Endodermal cell (in vitro differentiated cells): ENCODE data around the gene SOCS2. TPM values are rescaled to one million over a fixed set of nuclear protein-coding genes. Genes with fewer than 3 reads are reported as not detected.

Source experiments
- DNase-seq: peaks from one replicate; pipeline ENCODE4 v3.0.0-alpha.2; 2017
- H3K27ac ChIP-seq: 2 replicates; pipeline ENCODE4 v1.5.1; 2013; ENCODE audit warnings: mild to moderate bottlenecking, low read depth, low read length, moderate library complexity
- H3K27me3 ChIP-seq: 2 replicates; pipeline ENCODE4 v1.6.1; 2013; ENCODE audit warnings: mild to moderate bottlenecking, low read length, moderate library complexity; ENCODE audit not compliant: insufficient read depth, control insufficient read depth, poor library complexity, severe bottlenecking
- H3K36me3 ChIP-seq: 2 replicates; pipeline ENCODE4 v1.7.0; 2013; ENCODE audit warnings: mild to moderate bottlenecking, low read length, moderate library complexity; ENCODE audit not compliant: control insufficient read depth, insufficient read depth
- H3K4me1 ChIP-seq: one replicate; pipeline ENCODE4 v1.7.0; 2013; ENCODE audit warnings: low read length; ENCODE audit not compliant: control insufficient read depth, insufficient read depth
- H3K4me3 ChIP-seq: 2 replicates; pipeline ENCODE4 v1.5.1; 2013; ENCODE audit warnings: mild to moderate bottlenecking, low read length, moderate library complexity
- H3K9ac ChIP-seq: 2 replicates; pipeline ENCODE4 v1.6.1; 2013; ENCODE audit warnings: mild to moderate bottlenecking, low read length, moderate library complexity; ENCODE audit not compliant: poor library complexity, severe bottlenecking; ENCODE audit errors: extremely low read depth
- H3K9me3 ChIP-seq: 2 replicates; pipeline ENCODE4 v1.6.1; 2013; ENCODE audit warnings: mild to moderate bottlenecking, low read length, moderate library complexity; ENCODE audit not compliant: control insufficient read depth
- H3K27ac Mint-ChIP-seq: 2 replicates; pipeline ENCODE4 v1.8.0; 2020; ENCODE audit warnings: mixed read lengths
- H3K27me3 Mint-ChIP-seq: 2 replicates; pipeline ENCODE4 v1.8.0; 2021; ENCODE audit warnings: mild to moderate bottlenecking, mixed read lengths; ENCODE audit not compliant: insufficient read depth
- H3K36me3 Mint-ChIP-seq: 2 replicates; pipeline ENCODE4 v1.8.0; 2020; ENCODE audit warnings: low read depth, mixed read lengths
- H3K4me1 Mint-ChIP-seq: 2 replicates; pipeline ENCODE4 v1.8.0; 2020; ENCODE audit warnings: mixed read lengths
- H3K4me3 Mint-ChIP-seq: 2 replicates; pipeline ENCODE4 v1.8.0; 2020; ENCODE audit warnings: mild to moderate bottlenecking, moderate library complexity, mixed read lengths
- H3K9me3 Mint-ChIP-seq: 2 replicates; pipeline ENCODE4 v1.8.0; 2020; ENCODE audit warnings: mild to moderate bottlenecking, mixed read lengths
- WGBS, 2 experiments: methylation state at CpG; one replicate each; pipeline versions ENCODE4 v1.1.5 to v1.1.7; 2013; ENCODE audit warnings: missing lambda C conversion rate in 2 of 2, mixed read lengths in 1 of 2; ENCODE audit not compliant: insufficient coverage in 1 of 2, insufficient read length in 1 of 2; 5-methylcytosine and 5-hydroxymethylcytosine counted together
- total RNA-seq, 2 donors: library from RNA; stranded (reverse); fragmentation: NEBNext Ultra II Directional in 1 of 2; extraction: Animal tissue kit (Norgen Biotek cat#: 25700) in 1 of 2; gene quantifications; 2 replicates in 1 of 2; 3 replicates in 1 of 2; pipeline ENCODE4 v1.2.1, GENCODE V29; 2021
- TF ChIP-seq, protein P1 (sequence below): fragments of 200-600 bp; sonication (generic); conservative IDR thresholded peaks from 2 replicates; pipeline ENCODE4 v1.5.0; 2021; ENCODE audit warnings: antibody characterized with exemption, mild to moderate bottlenecking

Gene SOCS2
- total RNA-seq, 2 donors from 2014 or later: 46.9 to 60.2 TPM

DNA sequence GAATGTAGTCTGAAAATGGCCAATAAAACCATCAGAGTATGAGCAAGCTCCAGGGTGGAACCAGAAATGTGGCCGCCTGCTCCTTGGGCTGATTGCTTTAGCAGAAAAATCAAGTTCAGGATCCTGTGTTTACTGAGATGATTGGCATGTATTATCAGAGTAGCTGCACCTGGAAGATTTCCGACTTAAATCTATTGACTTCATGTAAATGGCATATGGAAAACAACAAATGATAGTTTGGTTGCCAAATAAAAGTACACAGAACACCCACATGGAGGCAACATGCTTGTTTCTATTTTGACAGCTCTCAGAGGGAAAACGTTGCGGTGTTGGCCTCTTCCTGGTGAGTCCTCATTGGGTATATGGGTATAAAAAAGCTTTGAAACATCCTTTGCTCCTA, 31.3 kb downstream of the SOCS2 start:
- 86 to 100% methylated on average over 2 to 4 of the region's 4 CpGs for WGBS, 2 experiments
- no peaks in the 10 kb centered on the region for H3K27me3 ChIP-seq
- no peak overlapping the region for H3K27ac Mint-ChIP-seq
- H3K4me1 Mint-ChIP-seq: no peaks in the 10 kb centered on the region
- H3K4me1 ChIP-seq: no peaks in the 10 kb centered on the region
- DNase-seq: no peak
- TF ChIP-seq, protein P1, sequence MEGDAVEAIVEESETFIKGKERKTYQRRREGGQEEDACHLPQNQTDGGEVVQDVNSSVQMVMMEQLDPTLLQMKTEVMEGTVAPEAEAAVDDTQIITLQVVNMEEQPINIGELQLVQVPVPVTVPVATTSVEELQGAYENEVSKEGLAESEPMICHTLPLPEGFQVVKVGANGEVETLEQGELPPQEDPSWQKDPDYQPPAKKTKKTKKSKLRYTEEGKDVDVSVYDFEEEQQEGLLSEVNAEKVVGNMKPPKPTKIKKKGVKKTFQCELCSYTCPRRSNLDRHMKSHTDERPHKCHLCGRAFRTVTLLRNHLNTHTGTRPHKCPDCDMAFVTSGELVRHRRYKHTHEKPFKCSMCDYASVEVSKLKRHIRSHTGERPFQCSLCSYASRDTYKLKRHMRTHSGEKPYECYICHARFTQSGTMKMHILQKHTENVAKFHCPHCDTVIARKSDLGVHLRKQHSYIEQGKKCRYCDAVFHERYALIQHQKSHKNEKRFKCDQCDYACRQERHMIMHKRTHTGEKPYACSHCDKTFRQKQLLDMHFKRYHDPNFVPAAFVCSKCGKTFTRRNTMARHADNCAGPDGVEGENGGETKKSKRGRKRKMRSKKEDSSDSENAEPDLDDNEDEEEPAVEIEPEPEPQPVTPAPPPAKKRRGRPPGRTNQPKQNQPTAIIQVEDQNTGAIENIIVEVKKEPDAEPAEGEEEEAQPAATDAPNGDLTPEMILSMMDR: no peak
- H3K9me3 ChIP-seq: no peaks in the 10 kb centered on the region
- no peak overlapping the region for H3K27ac ChIP-seq
- no peak overlapping the region for H3K4me3 Mint-ChIP-seq
- H3K9me3 Mint-ChIP-seq: no peaks in the 10 kb centered on the region
- H3K36me3 Mint-ChIP-seq: no peaks in the 10 kb centered on the region
- no peak overlapping the region for H3K9ac ChIP-seq
- H3K27me3 Mint-ChIP-seq: no peaks in the 10 kb centered on the region
- H3K36me3 ChIP-seq: no peaks in the 10 kb centered on the region
- no peak overlapping the region for H3K4me3 ChIP-seq

DNA sequence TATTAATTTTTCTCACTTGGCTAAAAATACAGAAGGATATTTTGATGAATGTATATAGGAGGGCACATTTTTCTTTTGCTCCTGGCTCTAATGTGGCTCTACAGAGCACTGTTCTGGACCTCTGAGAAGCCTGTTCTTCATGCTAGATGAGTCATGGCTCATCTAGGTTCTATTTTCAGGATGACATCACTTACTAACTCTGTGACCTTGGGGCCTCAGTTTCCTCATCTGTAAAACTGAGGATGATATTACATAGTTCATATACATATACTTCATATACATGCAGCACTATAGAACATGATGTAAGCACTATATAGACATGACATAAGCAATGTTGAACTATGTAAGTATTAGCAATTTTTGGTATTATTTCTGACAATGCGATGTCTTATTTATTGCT, 35.8 kb downstream of the SOCS2 start:
- no peaks in the 10 kb centered on the region for H3K27me3 ChIP-seq
- Mint-ChIP-seq H3K4me3 (no peak overlapping the region), H3K4me1 (peaks cover 7% of the 10 kb centered on the region), H3K36me3 (no peaks in the 10 kb centered on the region), H3K27ac (no peak overlapping the region), H3K27me3 (no peaks in the 10 kb centered on the region), H3K9me3 (no peaks in the 10 kb centered on the region)
- H3K36me3 ChIP-seq: no peaks in the 10 kb centered on the region
- WGBS, 2 experiments: 100% methylated on average over 1 of the region's 1 CpG; no CpG with 5 or more reads in 1 of the 2 experiments
- H3K27ac ChIP-seq: no peak overlapping the region
- peaks cover 7% of the 10 kb centered on the region for H3K4me1 ChIP-seq
- TF ChIP-seq, protein P1: no peak
- no peak overlapping the region for H3K9ac ChIP-seq
- no peak for DNase-seq
- no peak overlapping the region for H3K4me3 ChIP-seq
- H3K9me3 ChIP-seq: no peaks in the 10 kb centered on the region

DNA sequence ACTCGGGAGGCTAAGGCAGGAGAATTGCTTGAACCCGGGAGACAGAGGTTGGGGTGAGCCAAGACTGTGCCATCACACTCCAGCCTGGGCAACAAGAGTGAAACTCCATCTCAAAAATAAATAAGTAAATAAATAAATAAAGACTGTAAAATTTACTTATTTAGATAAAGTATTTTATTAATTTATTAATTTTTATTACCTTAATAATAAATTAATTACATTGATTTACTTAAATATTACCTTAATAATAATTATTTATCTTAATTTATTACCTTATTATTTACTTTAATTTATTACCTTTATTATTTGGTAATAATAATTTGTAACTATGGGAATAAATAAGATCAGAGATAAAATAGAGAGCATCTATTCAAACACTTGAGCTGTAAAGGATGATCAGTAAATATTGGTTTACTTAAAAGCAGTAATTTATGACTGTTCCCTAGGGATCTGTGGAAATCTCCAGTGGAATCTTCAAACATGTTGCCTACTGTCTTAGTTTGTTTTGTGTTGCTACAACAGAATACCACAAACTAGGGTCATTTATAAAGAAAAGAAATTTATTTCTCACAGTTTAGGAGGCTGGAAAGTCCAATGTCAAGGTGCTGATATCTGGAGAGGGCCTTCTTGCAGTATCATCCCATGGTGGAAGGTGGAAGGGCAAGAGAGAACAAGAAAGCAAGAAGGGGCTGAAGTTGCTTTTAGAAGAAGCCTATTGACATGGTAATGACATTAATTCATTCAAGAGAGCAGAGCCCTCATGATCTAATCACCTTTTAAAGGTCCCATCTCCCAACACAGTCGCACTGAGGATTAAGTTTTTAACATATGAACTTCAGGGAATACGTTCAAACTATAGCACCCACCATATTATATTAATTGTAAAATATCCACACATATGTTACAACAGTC, 37.1 kb downstream of the SOCS2 start:
- Histone ChIP-seq H3K27ac (no peak overlapping the region), H3K27me3 (no peaks in the 10 kb centered on the region), H3K4me3 (no peak overlapping the region), H3K36me3 (no peaks in the 10 kb centered on the region), H3K9me3 (no peaks in the 10 kb centered on the region), H3K4me1 (peaks cover 7% of the 10 kb centered on the region), H3K9ac (no peak overlapping the region)
- H3K27me3 Mint-ChIP-seq: no peaks in the 10 kb centered on the region
- no peaks in the 10 kb centered on the region for H3K36me3 Mint-ChIP-seq
- 90 to 92% methylated on average over 4 of the region's 4 CpGs for WGBS, 2 experiments
- no peak for DNase-seq
- TF ChIP-seq, protein P1: no peak
- no peak overlapping the region for H3K4me3 Mint-ChIP-seq
- H3K4me1 Mint-ChIP-seq: peaks cover 11% of the 10 kb centered on the region
- no peak overlapping the region for H3K27ac Mint-ChIP-seq
- no peaks in the 10 kb centered on the region for H3K9me3 Mint-ChIP-seq
